Measurements from ENCODE around the gene ACAP3.
A peak's percentile ranks its signal among the peaks of the same experiment; 100 is the strongest.

DNA sequence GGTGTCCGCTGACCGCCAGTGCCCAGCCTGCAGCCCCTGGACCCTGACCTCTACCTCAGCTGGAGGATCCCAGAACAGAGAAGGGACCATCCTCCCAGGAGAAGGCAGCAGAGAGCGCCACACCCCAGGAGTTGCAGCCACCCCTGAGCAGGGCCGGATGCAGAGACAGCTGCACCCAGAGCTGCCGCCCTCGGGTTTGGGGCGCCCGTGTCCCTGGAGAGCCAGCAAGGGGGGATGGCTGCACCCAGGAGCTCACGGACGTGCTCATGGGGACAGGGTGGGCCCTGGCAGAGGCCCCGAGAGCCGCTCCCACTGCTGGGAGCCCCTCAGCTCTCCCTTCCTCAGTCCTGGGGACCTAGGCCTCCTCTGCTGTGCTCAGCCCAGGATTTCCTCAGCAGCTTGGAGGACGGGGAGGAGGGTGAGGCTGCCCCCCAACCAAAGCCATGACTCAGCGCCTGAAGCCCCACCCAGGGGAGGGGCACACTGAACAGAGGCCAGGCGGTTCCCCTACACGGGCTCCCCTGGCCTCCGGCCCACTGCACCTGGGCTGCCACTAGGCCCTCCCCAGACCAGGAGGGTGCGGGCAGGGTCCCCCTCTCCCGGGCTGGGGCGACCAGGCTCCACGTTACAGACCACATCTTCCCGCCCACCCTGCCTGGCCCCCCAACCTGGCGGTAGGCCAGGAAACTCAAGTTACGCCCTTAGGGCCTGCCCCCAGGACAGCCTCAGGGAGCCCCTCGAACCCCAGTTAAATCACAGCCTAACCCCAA, 2.2 kb downstream of the ACAP3 start:
- TF ChIP-seq, protein P1, sequence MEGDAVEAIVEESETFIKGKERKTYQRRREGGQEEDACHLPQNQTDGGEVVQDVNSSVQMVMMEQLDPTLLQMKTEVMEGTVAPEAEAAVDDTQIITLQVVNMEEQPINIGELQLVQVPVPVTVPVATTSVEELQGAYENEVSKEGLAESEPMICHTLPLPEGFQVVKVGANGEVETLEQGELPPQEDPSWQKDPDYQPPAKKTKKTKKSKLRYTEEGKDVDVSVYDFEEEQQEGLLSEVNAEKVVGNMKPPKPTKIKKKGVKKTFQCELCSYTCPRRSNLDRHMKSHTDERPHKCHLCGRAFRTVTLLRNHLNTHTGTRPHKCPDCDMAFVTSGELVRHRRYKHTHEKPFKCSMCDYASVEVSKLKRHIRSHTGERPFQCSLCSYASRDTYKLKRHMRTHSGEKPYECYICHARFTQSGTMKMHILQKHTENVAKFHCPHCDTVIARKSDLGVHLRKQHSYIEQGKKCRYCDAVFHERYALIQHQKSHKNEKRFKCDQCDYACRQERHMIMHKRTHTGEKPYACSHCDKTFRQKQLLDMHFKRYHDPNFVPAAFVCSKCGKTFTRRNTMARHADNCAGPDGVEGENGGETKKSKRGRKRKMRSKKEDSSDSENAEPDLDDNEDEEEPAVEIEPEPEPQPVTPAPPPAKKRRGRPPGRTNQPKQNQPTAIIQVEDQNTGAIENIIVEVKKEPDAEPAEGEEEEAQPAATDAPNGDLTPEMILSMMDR (IDR thresholded peaks at IDR 0.05; ENCODE audit: low read depth, low read length), result peak; percentile 24
- TF ChIP-seq POLR2A (IDR thresholded peaks at IDR 0.05; ENCODE audit: extremely low read depth, insufficient read length) (no peak), MYC (IDR thresholded peaks at IDR 0.05; ENCODE audit: low read depth, low read length) (no peak)
